Erythroblast (primary cell): Measurements from ENCODE around the gene DPEP3.

Source experiments
- GATA1 ChIP-seq: IDR thresholded peaks from 2 replicates; pipeline ENCODE4 v1.6.1; 2011; ENCODE audit warnings: low read depth, mild to moderate bottlenecking, control low read depth, low read length, moderate library complexity
- POLR2A ChIP-seq: IDR thresholded peaks from 2 replicates; pipeline ENCODE4 v1.6.1; 2011; ENCODE audit warnings: mild to moderate bottlenecking, low read length

- TF ChIP-seq POLR2A (no peak), GATA1 (no peak)
Observed at GRCh38 chr16:67935101-67935401, 45.2 kb downstream of the DPEP3 start.
